GM10266 (cell line): ENCODE data around the gene TP53AIP1.

ENCODE experiments used
- DNase-seq: peaks from one replicate; pipeline ENCODE4 v3.0.0; 2012; ENCODE audit errors: extremely low spot score
- CTCF ChIP-seq: IDR thresholded peaks from 2 replicates; pipeline ENCODE4 v1.5.1; 2012; ENCODE audit warnings: mild to moderate bottlenecking, low read depth; ENCODE audit not compliant: control insufficient read depth, insufficient read depth; ENCODE audit errors: missing control alignments

The TP53AIP1 gene

GRCh38 chr11:128956401-128957201 is 13.9 kb upstream of the TP53AIP1 start:
- DNase-seq, result peak; percentile 58
- TF ChIP-seq CTCF, result peak; percentile 65

- DNase-seq, result no peak
- TF ChIP-seq CTCF, result no peak
Observed at GRCh38 chr11:128955636-128956035, 13.0 kb upstream of the TP53AIP1 start.

GRCh38 chr11:128953151-128953550 is 10.5 kb upstream of the TP53AIP1 start:
- no peak for DNase-seq
- no peak for TF ChIP-seq CTCF

- TF ChIP-seq CTCF, result no peak
- DNase-seq, result no peak
Observed at GRCh38 chr11:128949791-128950454, 7.3 kb upstream of the TP53AIP1 start.

GRCh38 chr11:128948583-128948982 is 5.9 kb upstream of the TP53AIP1 start:
- DNase-seq, result no peak
- TF ChIP-seq CTCF, result peak; percentile 44

GRCh38 chr11:128947773-128948172 is 5.1 kb upstream of the TP53AIP1 start:
- TF ChIP-seq CTCF, result no peak
- no peak for DNase-seq

- no peak for DNase-seq
- no peak for TF ChIP-seq CTCF
Observed at GRCh38 chr11:128946648-128947047, 4.0 kb upstream of the TP53AIP1 start.
